NCI-H526 (cell line): ENCODE results near the gene SCN8A.

ENCODE experiments used
- DNase-seq, 2 experiments: peaks; one replicate each; lab custom pipeline; 2025; lab: John Stamatoyannopoulos, UW

SCN8A gene

GRCh38 chr12:51717326-51717925 lies 126.4 kb downstream of the SCN8A start:
- DNase-seq = no peak

GRCh38 chr12:51721282-51721940 lies 130.4 kb downstream of the SCN8A start:
- DNase-seq = no peak

- DNase-seq = no peak
Measured at GRCh38 chr12:51722431-51722830, 131.4 kb downstream of the SCN8A start.

- no peak for DNase-seq
Measured at GRCh38 chr12:51726161-51726560, 135.1 kb downstream of the SCN8A start.

GRCh38 chr12:51726931-51727330 lies 135.9 kb downstream of the SCN8A start:
- no peak for DNase-seq

GRCh38 chr12:51729331-51729730 lies 138.3 kb downstream of the SCN8A start:
- DNase-seq = no peak

- DNase-seq = no peak
Measured at GRCh38 chr12:51730745-51731144, 139.7 kb downstream of the SCN8A start.

GRCh38 chr12:51740536-51740935 lies 149.5 kb downstream of the SCN8A start:
- DNase-seq = no peak

- DNase-seq = no peak
Measured at GRCh38 chr12:51744235-51744634, 153.2 kb downstream of the SCN8A start.

- DNase-seq = no peak
Measured at GRCh38 chr12:51744957-51745356, 153.9 kb downstream of the SCN8A start.

GRCh38 chr12:51746416-51746815 lies 155.4 kb downstream of the SCN8A start:
- DNase-seq = no peak

GRCh38 chr12:51748235-51748634 lies 157.2 kb downstream of the SCN8A start:
- DNase-seq = no peak

- no peak for DNase-seq
Measured at GRCh38 chr12:51749206-51749985, 158.4 kb downstream of the SCN8A start.

GRCh38 chr12:51749986-51750317 lies 158.9 kb downstream of the SCN8A start:
- no peak for DNase-seq

- no peak for DNase-seq
Measured at GRCh38 chr12:51751661-51752060, 160.6 kb downstream of the SCN8A start.

- no peak for DNase-seq
Measured at GRCh38 chr12:51752234-51752889, 161.3 kb downstream of the SCN8A start.

GRCh38 chr12:51753980-51754675 lies 163.1 kb downstream of the SCN8A start:
- DNase-seq = no peak

GRCh38 chr12:51755251-51755650 lies 164.2 kb downstream of the SCN8A start:
- no peak for DNase-seq

- no peak for DNase-seq
Measured at GRCh38 chr12:51759175-51759574, 168.1 kb downstream of the SCN8A start.

- no peak for DNase-seq
Measured at GRCh38 chr12:51759695-51760094, 168.7 kb downstream of the SCN8A start.

GRCh38 chr12:51760231-51760630 lies 169.2 kb downstream of the SCN8A start:
- DNase-seq = no peak

- DNase-seq = no peak
Measured at GRCh38 chr12:51763743-51764142, 172.7 kb downstream of the SCN8A start.
